Activated CD4-positive, CD25-positive, alpha-beta regulatory T cell treated with anti-CD3 and anti-CD28 coated beads, Interleukin-2, amount 50 U/mL, for 72 hours (primary cell): Measurements from ENCODE around the gene FSD2.
"Not testable (repeated sequence)": the region's sequence is repeated elsewhere in the genome, so short reads cannot be mapped to it uniquely, and the experiment has no call there.

Source experiments
- DNase-seq: peaks from one replicate; pipeline ENCODE4 v3.0.0; 2021

Gene FSD2

DNA sequence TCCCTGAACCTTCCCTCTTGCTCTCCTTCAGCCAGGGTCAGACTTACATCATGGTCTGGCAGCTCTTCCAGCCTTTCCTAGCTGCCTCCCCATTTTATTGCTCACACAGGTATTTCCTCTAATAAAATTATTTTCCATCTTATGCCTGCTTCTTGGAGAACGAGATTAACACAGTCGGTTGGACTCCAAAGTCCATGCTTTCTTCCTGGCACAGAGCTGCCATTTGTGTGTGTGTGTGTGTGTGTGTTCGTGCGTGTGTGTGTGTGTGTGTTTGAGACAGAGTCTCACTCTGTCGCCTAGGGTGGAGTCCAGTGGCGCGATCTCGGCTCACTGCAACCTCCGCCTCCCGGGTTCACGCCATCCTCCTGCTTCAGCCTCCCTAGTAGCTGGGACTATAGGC lies 15.5 kb downstream of the FSD2 start:
- no peak for DNase-seq

DNA sequence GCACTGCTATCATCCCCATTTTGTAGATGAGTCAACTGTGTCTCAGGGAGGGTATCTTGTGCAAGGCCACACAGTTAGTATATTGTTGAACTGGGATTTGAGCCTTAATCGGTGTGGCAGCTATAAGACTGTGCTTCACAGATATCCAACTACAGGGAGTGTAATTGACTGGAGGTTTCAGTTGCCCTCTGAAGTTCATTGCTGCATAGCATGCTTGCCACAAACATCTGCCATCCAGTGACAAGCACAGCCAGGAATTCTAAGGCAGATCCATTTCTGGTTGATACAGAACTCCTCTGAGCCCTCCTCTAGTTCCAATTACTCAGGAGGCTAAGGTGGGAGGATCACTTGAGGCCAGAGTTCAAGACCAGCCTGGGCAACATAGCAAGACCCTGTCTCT lies 16.4 kb downstream of the FSD2 start:
- no peak for DNase-seq

DNA sequence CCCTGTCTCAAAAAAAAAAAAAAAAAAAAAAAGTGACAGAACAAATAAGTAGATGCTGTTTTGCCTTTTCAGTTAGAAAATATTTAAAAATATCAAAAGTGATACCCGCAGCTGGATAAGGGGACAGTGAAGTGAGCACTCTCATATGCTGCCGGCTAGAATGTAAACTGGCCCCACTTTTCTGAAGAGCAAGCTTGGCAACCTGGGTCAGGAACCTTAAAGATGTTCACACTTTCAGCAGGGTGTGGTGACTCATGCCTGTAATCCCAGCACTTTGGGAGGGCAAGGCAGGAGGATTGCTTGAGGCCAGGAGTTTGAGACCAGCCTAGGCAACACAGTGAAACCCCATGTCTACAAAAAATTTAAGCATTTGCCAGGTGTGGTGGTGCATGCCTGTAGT lies 17.4 kb downstream of the FSD2 start:
- no peak for DNase-seq

GRCh38 chr15:82781349-82781748 lies 24.5 kb downstream of the FSD2 start:
- no peak for DNase-seq

GRCh38 chr15:82778755-82779154 lies 27.1 kb downstream of the FSD2 start:
- DNase-seq = no peak

- no peak for DNase-seq
Observed at GRCh38 chr15:82774496-82774895, 31.4 kb downstream of the FSD2 start.

DNA sequence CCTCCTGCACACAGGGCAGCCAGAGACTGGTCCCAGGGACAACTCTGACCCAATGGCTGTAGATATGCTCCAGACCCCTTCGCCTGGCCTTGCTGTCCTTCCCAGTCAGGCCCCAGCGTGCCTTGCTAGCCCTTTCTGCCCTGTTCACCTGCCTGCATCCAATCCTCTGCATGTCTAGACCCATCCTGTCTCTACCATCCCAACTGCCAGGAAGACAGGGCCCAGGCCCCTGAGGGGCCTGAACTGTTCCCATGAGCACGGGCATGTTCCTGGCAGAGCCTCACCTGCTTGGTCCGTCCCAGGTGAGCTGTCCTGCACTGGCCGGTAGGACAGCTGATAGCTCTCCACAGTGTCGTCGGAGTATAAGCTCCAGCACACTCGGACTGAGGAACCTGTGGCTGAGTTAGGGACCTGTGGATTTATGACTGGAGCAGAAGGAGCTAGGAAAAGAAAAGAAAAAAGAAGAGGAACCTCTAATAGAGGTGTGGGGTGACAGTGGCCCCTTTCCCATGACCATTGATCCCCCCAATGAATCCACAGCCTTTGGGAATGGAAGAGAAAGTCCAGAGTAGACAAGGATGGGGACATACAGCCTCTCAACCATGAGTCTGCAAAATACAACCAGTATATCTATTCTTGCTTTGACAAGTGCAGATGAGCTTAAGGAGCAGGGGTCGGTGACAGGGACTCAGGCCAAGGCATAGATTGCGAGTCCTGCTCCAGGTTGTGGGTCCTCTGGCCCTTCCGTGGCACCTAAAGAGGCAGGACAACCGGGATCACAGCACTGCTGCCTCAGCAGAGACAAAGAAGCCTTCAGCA lies 33.9 kb downstream of the FSD2 start:
- no peak for DNase-seq

DNA sequence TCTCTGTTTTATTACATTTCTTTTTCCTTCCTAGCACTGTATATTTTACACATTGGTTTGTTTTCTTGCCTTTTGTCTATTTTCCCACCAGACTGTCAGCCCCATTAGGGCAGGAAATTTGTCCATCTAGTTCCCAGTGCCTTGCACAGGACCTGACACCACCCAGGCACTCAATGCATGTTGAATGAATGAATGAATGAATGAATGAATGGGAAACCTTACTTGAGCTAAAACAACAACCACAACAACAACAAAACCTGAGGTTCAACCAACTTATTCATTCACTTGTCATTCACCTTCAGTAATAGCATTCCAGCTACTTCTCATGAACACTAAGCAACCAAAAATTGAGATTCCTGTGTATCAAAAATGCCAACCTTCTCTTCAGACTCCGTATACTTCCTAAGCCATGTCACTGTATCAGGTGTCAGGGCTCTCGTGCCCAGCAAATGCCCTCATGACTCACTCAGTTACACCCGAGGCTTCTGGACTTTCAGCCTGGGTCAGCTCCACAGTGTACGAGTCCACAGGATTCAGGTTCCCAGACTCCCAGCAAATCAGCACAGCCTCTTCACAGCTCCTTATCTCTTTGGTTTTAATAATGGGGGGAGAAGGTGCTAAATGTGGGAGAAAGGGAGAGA lies 37.3 kb downstream of the FSD2 start:
- no peak for DNase-seq

GRCh38 chr15:82767163-82767829 lies 38.6 kb downstream of the FSD2 start:
- no peak for DNase-seq

- not testable (repeated sequence) for DNase-seq
Observed at GRCh38 chr15:82766201-82766600, 39.7 kb downstream of the FSD2 start.

DNA sequence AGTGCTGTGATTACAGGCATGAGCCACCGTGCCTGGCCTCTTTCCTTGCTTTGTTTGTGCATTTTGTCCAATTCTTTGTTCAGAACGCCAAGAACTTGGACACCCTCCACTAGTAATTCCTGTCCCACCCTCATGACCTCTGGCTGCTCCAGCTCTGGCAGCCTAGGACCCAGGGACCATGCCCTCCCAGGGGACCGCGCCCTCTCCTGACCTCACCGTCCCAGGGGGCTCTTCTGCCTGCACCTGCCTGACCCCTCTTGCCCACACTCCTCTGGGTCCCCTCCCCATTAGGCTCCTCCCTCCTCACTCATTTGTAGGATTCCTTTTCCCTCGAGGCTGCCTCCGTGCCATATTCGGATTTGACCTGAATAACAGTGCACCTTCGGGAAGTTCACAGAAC lies 41.1 kb downstream of the FSD2 start:
- no peak for DNase-seq

DNA sequence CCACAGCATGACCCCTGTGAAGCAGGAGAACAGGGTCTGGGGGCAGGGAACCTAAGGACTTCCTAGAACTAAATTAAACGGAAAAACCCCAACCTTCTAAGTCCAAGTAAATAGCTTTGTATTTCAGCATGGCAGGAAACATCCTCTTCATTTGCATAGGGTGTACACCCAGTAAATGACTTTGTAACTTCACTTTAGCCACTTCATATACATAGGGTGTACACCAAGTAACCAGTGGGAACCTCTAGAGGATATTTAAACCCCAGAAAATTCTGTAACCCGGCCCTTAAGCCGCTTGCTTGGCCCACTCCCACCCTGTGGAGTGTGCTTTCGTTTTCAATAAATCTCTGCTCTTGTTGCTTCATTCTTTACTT lies 41.8 kb downstream of the FSD2 start:
- DNase-seq = no peak

GRCh38 chr15:82763361-82764116 lies 42.3 kb downstream of the FSD2 start:
- no peak for DNase-seq

DNA sequence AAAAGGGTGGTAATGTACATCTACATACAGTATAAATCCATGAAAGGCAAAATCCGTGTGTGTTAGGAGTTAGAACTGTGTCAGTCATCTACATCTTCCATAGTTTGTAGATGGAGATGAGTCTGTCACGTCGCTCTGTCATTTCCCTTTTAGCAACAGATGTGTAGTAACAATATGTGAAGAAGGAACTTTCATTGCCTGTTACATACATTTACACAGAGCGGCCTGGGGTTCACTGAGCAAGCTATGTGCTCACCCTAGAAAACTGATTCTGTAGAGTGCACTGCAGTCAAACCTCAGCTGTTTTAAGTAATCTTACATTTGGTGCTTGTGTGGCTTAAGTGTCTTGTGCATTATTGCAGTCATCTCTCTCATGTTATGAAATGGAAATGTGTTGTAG lies 54.6 kb downstream of the FSD2 start:
- DNase-seq = no peak

DNA sequence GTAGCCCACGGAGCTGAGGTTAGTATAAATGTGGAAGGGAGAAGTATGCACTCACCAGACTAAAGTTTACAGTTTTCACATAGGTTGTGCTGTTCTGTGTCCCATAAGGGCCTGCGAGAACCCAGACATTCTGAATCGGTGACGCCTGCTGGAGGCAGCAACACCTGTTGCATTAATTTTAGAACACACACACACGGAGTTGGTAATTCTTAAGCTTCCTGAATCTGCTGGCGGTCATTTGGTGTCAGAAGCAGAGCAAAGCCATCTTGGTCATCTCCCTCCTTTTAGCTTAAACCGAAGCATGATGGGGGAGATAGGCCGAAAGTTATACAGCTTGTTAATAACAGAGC lies 55.1 kb downstream of the FSD2 start:
- no peak for DNase-seq

- peak; percentile 80 for DNase-seq
Observed at GRCh38 chr15:82749951-82750830, 55.7 kb downstream of the FSD2 start.

- no peak for DNase-seq
Observed at GRCh38 chr15:82748315-82748714, 57.6 kb downstream of the FSD2 start.

GRCh38 chr15:82743810-82744209 lies 62.1 kb downstream of the FSD2 start:
- DNase-seq = no peak

GRCh38 chr15:82742134-82742533 lies 63.7 kb downstream of the FSD2 start:
- DNase-seq = no peak

DNA sequence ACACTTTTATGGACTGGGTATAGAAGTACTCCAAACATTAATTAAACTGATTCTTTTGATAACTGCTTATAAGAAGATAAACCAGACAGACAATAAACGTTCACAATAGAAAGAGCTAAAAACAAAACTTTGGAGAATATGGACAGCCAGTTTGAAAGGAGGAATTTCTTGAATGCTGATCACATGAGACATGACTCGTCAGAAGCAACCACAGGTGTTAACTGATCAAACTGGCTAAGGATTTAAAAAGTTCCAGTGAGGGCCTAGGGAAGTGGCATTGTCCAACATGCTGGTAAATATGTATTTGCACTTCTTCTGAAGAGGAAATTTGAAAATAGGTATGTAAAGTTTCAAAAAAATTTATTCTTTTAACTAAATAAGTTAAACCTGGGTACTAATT lies 66.8 kb downstream of the FSD2 start:
- DNase-seq = no peak

GRCh38 chr15:82737975-82738374 lies 67.9 kb downstream of the FSD2 start:
- no peak for DNase-seq

DNA sequence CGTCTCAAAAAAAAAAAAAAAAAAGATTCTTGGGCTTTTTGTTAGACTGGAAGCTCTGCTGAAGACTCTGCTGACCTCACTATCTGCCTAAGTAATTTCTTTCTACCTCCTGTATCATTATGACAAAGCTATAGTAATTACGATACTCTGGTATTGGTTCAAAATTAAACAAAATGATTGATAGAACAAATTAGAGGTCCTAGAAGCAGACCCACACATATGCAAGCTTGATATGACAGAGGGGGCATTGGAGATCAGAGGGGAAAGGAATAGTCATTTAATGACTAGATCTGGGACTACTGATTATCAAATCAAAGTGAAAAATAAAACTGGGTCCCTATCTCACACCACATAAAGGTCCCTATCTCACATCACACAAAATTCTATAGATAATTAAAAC lies 74.3 kb downstream of the FSD2 start:
- no peak for DNase-seq
